Activated naive CD4-positive, alpha-beta T cell treated with anti-CD3 and anti-CD28 coated beads, Interleukin-2, amount 50 U/mL, for 72 hours (primary cell): Measurements from ENCODE around the gene ARID4B. TPM values are rescaled to one million over a fixed set of nuclear protein-coding genes. Genes with fewer than 3 reads are reported as not detected.
A peak's percentile ranks its signal among the peaks of the same experiment; 100 is the strongest.
"Not testable (repeated sequence)": the region's sequence is repeated elsewhere in the genome, so short reads cannot be mapped to it uniquely, and the experiment has no call there.

ENCODE experiments used
- ATAC-seq, 2 donors: fragments of 150-1000 bp; cut with Tn5 transposase; 2 replicates each; pipeline ENCODE4 v1.10.0; 2021; ENCODE audit warnings: mild to moderate bottlenecking in 2 of 2, moderate library complexity in 2 of 2
- DNase-seq, 2 donors: peaks; one replicate each; pipeline ENCODE4 v3.0.0; 2021 to 2022; ENCODE audit warnings: low spot score in 2 of 2
- H3K27ac Mint-ChIP-seq, 2 donors: one replicate each; pipeline ENCODE4 v1.8.0; 2022; ENCODE audit warnings: mild to moderate bottlenecking in 2 of 2, mixed read lengths in 2 of 2
- H3K36me3 Mint-ChIP-seq, 2 donors: one replicate each; pipeline ENCODE4 v1.8.0; 2022; ENCODE audit warnings: mixed read lengths in 2 of 2
- H3K9me3 Mint-ChIP-seq, 2 donors: one replicate each; pipeline ENCODE4 v1.8.0; 2022; ENCODE audit warnings: mixed read lengths in 2 of 2
- total RNA-seq, 2 donors: library from RNA; stranded (reverse); gene quantifications; one replicate each; pipeline ENCODE4 v1.2.3, GENCODE V29; 2022

Gene ARID4B
- total RNA-seq, 2 donors from 2014 or later, result 58.4 to 65.7 TPM

DNA sequence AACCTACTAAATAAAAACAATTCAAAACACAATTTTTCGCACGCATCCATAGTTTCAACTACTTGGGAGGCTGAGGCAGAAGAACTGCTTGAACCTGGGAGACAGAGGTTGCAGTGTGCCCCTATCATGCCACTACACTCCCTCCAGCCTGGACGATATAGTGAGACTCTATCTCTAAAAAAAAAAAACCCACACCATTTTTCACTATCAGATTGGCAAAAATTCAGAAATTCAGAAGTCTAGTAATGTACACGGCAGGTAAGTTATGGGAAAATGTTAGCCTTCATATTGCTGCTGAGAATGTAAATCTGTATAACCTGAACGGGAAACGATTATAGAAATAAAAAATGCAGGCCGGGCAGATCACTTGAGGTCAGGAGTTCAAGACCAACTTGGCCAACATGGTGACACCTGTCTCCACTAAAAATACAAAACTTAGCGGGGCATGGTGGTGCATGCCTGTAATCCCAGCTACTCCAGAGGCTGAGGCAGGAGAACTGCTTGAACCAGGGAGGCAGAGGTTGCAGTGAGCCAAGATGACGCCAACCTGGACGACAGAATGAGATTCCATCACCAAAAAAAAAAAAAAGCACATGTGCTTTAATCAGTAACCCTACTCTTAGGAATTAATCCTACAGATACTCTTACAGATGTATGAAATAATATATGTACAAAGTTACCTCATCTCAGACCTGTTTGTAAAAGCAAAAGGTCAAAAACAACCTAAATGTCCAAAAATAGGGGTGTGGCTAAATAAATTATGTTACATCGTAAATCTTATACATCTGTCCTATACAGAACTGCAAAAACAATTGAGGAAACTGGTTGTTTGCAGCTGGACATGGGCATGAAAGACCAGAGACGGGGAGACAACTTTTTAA, 37.9 kb downstream of the ARID4B start:
- Mint-ChIP-seq H3K27ac (no peak overlapping the region), H3K36me3 (no peaks in the 10 kb centered on the region), H3K9me3 (no peaks in the 10 kb centered on the region)
- DNase-seq, result no peak
- ATAC-seq, result no peak

DNA sequence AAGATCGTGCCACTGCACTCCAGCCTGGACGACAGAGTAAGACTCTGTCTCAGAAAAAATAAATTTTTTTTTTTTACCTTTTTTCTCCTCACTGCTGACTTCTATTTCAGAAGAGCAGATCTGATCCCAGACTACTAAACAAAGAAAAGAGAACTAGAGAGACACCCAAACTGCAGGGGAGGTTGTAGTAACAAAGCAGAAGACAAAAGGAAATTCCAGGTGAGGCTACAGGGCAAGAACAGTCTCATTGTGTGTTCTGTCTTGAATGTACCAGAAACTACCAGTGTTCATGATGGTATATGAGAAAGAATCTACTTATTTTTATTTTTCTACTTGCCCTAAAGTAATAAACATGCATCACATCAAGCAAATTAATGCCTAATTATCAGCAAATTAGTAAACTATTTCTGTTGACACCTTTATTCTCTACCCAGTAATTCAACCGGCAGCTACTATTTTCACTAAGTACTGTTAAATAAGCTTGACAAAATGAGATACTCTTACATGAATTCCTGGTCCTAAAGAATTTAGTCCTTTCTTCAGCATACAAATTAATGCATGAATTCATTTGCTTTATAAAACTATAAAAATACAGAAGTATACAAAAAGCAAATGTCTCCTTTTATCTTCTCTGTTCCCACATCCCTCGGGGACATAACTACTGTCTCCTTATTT, 40.6 kb downstream of the ARID4B start:
- no peak for ATAC-seq
- Mint-ChIP-seq H3K36me3 (no peaks in the 10 kb centered on the region), H3K9me3 (no peaks in the 10 kb centered on the region), H3K27ac (peak overlapping the region in 1 of 2 donors; percentile 6)
- no peak for DNase-seq

DNA sequence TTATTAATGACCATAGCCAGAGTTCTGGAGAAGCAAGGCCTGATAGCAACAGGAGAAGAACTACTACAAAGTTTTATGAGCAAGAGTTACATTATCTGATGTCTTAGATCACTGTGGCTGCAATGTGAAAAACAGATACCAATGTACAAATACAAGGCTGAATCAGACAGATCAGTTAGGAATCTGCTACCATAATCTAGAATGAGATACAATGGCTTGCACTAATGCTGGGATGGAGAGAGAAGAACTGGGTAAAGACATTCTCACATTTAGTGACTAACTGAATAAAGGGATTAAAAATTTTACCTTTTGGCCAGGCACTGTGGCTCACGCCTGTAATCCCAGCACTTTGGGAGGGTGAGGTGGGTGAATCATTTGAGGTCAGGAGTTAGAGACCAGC, 41.3 kb downstream of the ARID4B start:
- H3K36me3 Mint-ChIP-seq, result no peaks in the 10 kb centered on the region
- peak overlapping the region in 1 of 2 donors; percentile 6 for H3K27ac Mint-ChIP-seq
- DNase-seq, result no peak
- no peaks in the 10 kb centered on the region for H3K9me3 Mint-ChIP-seq
- ATAC-seq, result peak in 1 of 2 donors; percentile 89

DNA sequence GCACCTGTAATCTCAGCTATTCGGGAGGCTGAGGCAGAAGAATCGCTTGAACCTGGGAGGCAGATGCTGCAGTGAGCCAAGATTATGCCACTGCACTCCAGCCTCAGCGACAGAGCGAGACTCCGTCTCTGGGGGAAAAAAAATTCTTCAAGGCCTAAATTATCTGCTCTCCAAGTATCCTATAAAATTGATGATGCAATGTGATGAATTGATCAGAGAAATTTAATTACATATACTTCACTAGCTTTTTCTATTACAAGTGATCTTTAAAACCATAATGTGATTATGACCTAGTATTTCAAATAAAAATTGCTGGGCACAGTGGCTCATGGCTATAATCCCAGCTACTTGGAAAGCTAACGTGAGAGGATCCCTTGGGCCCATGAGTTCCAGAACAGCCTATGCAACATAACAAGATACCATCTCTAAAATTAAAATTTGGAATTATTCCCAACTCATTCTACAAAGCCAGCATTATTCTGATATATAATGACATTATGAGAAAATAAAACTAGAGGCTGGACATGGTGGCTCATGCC, 43.7 kb downstream of the ARID4B start:
- H3K9me3 Mint-ChIP-seq, result no peaks in the 10 kb centered on the region
- ATAC-seq (no peak), DNase-seq (no peak)
- no peak overlapping the region for H3K27ac Mint-ChIP-seq
- H3K36me3 Mint-ChIP-seq, result no peaks in the 10 kb centered on the region

DNA sequence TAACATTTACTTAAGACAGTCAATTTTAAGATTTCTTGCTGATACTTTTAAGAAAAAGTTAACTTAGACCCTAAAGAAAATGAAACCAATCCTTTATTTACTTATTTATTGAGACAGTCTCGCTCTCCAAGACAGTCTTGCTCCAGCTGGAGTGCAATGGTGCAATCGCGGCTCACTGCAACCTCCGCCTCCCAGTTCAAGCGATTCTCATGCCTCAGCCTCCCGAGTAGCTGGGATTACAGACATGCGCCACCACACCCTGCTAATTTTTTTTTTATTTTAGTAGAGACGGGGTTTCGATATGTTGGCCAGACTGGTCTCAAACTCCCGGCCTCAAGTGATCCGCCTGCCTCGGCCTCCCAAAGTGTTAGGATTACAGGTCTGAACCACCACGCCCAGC, 44.3 kb downstream of the ARID4B start:
- not testable (repeated sequence) for H3K27ac Mint-ChIP-seq, DNase-seq, H3K9me3 Mint-ChIP-seq, ATAC-seq, H3K36me3 Mint-ChIP-seq

DNA sequence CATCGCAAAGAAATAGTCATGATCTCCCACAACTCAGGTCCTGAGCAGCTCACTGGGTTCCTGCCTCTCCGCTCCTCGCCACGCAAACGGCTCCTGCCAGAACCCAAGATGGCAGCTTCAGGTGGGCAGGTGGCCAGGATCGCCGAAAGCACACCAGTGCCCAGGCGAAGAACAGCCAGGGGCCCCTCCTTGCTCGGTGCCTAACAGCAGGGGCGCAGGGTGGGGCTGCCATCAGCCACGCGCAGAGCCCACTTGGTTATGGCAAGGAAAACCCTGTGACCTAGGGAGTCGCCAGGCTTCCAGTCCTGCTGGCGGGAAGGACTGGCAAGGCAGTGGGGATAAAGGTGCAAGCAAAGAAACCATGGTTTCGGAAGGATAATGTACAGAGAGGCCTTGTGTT, 47.5 kb downstream of the ARID4B start:
- peaks cover 0 to 5% of the 10 kb centered on the region in 2 donors for H3K36me3 Mint-ChIP-seq
- DNase-seq (no peak), ATAC-seq (no peak)
- no peaks in the 10 kb centered on the region for H3K9me3 Mint-ChIP-seq
- H3K27ac Mint-ChIP-seq, result no peak overlapping the region

- ATAC-seq (no peak), DNase-seq (no peak)
- no peak overlapping the region for H3K27ac Mint-ChIP-seq
- H3K9me3 Mint-ChIP-seq, result no peaks in the 10 kb centered on the region
- H3K36me3 Mint-ChIP-seq, result peaks cover 0 to 5% of the 10 kb centered on the region in 2 donors
Measured at GRCh38 chr1:235279694-235280093, 48.3 kb downstream of the ARID4B start.

- ATAC-seq (no peak), DNase-seq (no peak)
- Mint-ChIP-seq H3K27ac (no peak overlapping the region), H3K9me3 (no peaks in the 10 kb centered on the region), H3K36me3 (peaks cover 0 to 5% of the 10 kb centered on the region in 2 donors)
Measured at GRCh38 chr1:235278915-235279292, 49.1 kb downstream of the ARID4B start.

DNA sequence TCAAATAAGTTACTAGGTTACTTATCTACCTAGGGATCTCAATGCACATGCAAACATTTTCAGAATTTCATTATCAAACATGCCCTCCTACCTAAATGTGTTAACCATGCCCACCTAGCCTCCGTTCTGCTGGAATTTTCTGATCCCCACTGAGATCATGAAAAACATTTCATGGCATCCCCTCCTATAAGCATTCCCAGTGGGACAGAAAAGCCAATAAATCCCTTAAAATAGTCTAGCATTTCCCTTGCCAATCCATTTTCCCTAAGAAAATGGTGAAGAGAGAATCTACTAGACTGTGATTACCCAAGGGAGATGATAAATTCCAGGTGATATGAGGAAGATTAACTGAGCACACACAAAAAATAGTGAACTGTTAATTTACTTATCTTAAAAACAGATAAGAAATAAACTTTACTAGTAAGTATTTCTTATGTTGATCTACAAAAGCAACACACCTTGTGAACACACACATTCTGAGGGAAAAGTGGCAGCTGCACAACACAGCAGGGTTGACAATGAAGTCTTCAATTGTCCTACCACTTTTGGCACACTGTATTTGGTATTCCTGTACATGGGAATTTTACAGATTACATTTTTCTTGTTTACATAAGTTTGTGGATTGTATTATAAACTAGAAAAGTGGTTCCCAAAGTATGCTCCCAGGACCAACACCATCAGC, 49.6 kb downstream of the ARID4B start:
- ATAC-seq, result no peak
- DNase-seq, result no peak
- Mint-ChIP-seq H3K36me3 (peaks cover 0 to 5% of the 10 kb centered on the region in 2 donors), H3K27ac (no peak overlapping the region), H3K9me3 (no peaks in the 10 kb centered on the region)

DNA sequence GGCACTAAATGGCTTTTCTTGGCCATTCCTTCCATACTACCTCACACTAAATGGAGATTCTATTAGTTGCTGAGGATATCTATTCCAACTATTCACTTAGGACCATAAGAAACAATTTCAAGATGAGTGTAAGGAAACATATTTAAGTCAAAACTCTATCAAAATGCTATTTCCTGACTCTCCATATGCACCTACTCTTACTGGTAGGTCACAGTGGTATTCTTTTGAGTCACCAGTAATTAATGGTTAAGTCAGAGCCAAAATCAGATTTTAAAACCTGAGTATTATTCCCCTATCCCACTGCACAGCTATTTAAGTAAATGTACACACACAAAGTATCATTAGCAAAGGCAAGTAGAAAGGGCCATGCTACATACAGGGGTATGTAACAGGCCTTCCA, 50.3 kb downstream of the ARID4B start:
- ATAC-seq (peak in 1 of 2 donors; percentile 35), DNase-seq (no peak)
- Mint-ChIP-seq H3K9me3 (no peaks in the 10 kb centered on the region), H3K27ac (peak overlapping the region in 1 of 2 donors; percentile 57), H3K36me3 (peaks cover 0 to 5% of the 10 kb centered on the region in 2 donors)

- DNase-seq (no peak), ATAC-seq (no peak)
- H3K27ac Mint-ChIP-seq, result peak overlapping the region; percentile 46 to 74
- H3K36me3 Mint-ChIP-seq, result peaks cover 0 to 5% of the 10 kb centered on the region in 2 donors
- H3K9me3 Mint-ChIP-seq, result no peaks in the 10 kb centered on the region
Measured at GRCh38 chr1:235275836-235276235, 52.1 kb downstream of the ARID4B start.

GRCh38 chr1:235275223-235275622, 52.8 kb downstream of the ARID4B start:
- Mint-ChIP-seq H3K9me3 (no peaks in the 10 kb centered on the region), H3K36me3 (peaks cover 0 to 5% of the 10 kb centered on the region in 2 donors), H3K27ac (peak overlapping the region; percentile 8 to 46)
- DNase-seq, result no peak
- ATAC-seq, result peak; percentile 36 to 67

DNA sequence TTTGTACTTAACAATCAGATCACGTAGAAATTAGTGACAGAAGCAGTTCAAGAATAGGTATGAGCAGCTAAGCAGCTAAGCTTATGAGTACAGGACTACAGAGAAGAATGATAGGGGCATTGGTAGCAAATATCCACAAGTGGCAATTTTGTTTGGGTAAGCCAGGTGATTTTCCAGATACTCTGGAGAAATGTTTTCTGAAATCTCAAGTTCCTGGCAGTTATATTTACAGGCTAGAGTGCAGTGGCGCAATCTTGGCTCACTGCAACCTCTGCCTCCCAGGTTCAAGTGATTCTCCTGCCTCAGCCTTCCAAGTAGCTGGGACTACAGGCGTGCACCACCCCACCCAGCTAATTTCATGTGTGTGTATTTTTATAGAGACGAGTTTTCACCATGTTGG, 55.1 kb downstream of the ARID4B start:
- peaks cover 0 to 5% of the 10 kb centered on the region in 2 donors for H3K36me3 Mint-ChIP-seq
- DNase-seq, result no peak
- ATAC-seq, result no peak
- H3K27ac Mint-ChIP-seq, result no peak overlapping the region
- no peaks in the 10 kb centered on the region for H3K9me3 Mint-ChIP-seq

DNA sequence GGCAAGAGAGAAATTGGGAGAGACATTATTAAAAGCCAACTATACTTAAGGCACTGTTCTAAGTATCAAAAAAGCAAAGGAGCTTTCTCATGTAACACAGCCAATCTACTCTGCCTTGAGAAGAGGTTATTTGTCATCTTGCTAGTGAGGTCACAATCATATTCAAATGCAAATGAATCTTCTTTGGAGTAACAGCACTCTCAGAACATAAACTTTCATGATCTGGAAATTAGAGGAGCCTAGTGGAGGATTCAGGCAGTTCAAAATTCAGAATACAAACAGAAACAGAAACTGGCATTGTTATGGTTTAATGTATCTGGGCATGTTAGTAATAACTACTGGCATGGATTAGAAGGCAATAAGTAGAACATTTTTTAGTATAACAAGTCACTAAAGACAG, 57.4 kb downstream of the ARID4B start:
- no peak for DNase-seq
- Mint-ChIP-seq H3K27ac (peak overlapping the region; percentile 41 to 85), H3K9me3 (no peaks in the 10 kb centered on the region), H3K36me3 (no peaks in the 10 kb centered on the region)
- ATAC-seq, result peak; percentile 76 to 84

GRCh38 chr1:235269990-235270389, 58.0 kb downstream of the ARID4B start:
- ATAC-seq, H3K27ac Mint-ChIP-seq, H3K9me3 Mint-ChIP-seq, H3K36me3 Mint-ChIP-seq, DNase-seq: not testable (repeated sequence)

- Mint-ChIP-seq H3K27ac (no peak overlapping the region), H3K36me3 (no peaks in the 10 kb centered on the region), H3K9me3 (no peaks in the 10 kb centered on the region)
- ATAC-seq (no peak), DNase-seq (no peak)
Measured at GRCh38 chr1:235268379-235269125, 59.4 kb downstream of the ARID4B start.
